K562 (cell line): ENCODE data around the gene SHB. TPM values are rescaled to one million over a fixed set of nuclear protein-coding genes. Genes with fewer than 3 reads are reported as not detected.

Source experiments
- ATAC-seq: fragments of 200-7000 bp; cut with Tn5 transposase; 3 replicates; pipeline ENCODE4 v1.9.1; 2020; ENCODE audit warnings: moderate library complexity
- BruUV-seq: library from RNA; stranded (reverse); fragments of 400-500 nt; replicated peaks from 2 replicates; lab custom pipeline; 2021; lab: Mats Ljungman, UMichigan
- CTCF ChIA-PET: fragments of 300-600 bp; formaldehyde crosslinking; extraction: SDS; loops from one replicate; lab custom pipeline; 2021; ENCODE audit warnings: low intra/inter-chr PET ratio; lab: Yijun Ruan, JAX
- POLR2A ChIA-PET: fragments of 300-600, 350-650 bp; sonication (Branson Sonifier 250); formaldehyde crosslinking; extraction: SDS; loops from one replicate; lab custom pipeline; 2021; ENCODE audit warnings: antibody characterized with exemption, inconsistent platforms; lab: Yijun Ruan, JAX
- DNase-seq, 4 experiments: peaks; one replicate each; pipeline versions ENCODE4 v3.0.0 to v3.0.0-alpha.2; 2011 to 2018; ENCODE audit warnings: low spot score in 3 of 4, mixed read lengths in 3 of 4; ENCODE audit errors: extremely low read depth in 1 of 4
- FAIRE-seq: peaks from 2 replicates; lab custom pipeline; 2011; peaks lifted over from hg19 to GRCh38; lab: Jason Lieb, UNC
- H2AFZ ChIP-seq: 2 replicates; pipeline ENCODE4 v1.6.0; 2011; ENCODE audit warnings: low read depth, low read length, control low read depth, inconsistent platforms
- H3K27ac ChIP-seq: fragments of 200-600 bp; 3 replicates; pipeline ENCODE4 v1.8.0; 2011; ENCODE audit warnings: low read depth, mild to moderate bottlenecking, control low read depth, inconsistent platforms, low read length, moderate library complexity, mixed read lengths; ENCODE audit errors: extremely low read depth
- H3K27me3 ChIP-seq, 2 experiments: fragments of 300-600 bp in 1 of 2; 2 replicates in 1 of 2; 3 replicates in 1 of 2; pipeline versions ENCODE4 v1.6.0 to v1.8.0; 2011; ENCODE audit warnings: inconsistent platforms in 2 of 2, low read length in 2 of 2, mild to moderate bottlenecking in 1 of 2, mixed read lengths in 1 of 2, moderate library complexity in 1 of 2; ENCODE audit not compliant: control insufficient read depth in 2 of 2, insufficient read depth in 2 of 2
- H3K36me3 ChIP-seq: fragments of 300-600 bp; 3 replicates; pipeline ENCODE4 v1.8.0; 2011; ENCODE audit warnings: mild to moderate bottlenecking, low read length, inconsistent platforms; ENCODE audit not compliant: control insufficient read depth, insufficient read depth
- H3K4me1 ChIP-seq, 2 experiments: fragments of 200-600 bp in 1 of 2; replicated peaks in 1 of 2; 2 replicates in 1 of 2; 3 replicates in 1 of 2; pipeline versions ENCODE4 v1.5.1 to v1.8.0; 2011; ENCODE audit warnings: inconsistent platforms in 2 of 2, low read length in 2 of 2, mild to moderate bottlenecking in 1 of 2, mixed read lengths in 1 of 2, moderate library complexity in 1 of 2; ENCODE audit not compliant: control insufficient read depth in 2 of 2, insufficient read depth in 2 of 2
- H3K4me2 ChIP-seq: 2 replicates; pipeline ENCODE4 v1.6.1; 2011; ENCODE audit warnings: low read length, control low read depth, inconsistent platforms, mixed read lengths; ENCODE audit not compliant: insufficient read depth
- H3K4me3 ChIP-seq: fragments of 200-600 bp; sonication (generic), shearing (Covaris generic); 2 replicates; pipeline ENCODE4 v1.5.1; 2016; ENCODE audit warnings: control low read depth, inconsistent platforms
- H3K79me2 ChIP-seq: fragments of 200-600 bp; 3 replicates; pipeline ENCODE4 v1.8.0; 2011; ENCODE audit warnings: low read length, inconsistent platforms; ENCODE audit not compliant: control insufficient read depth, insufficient read depth
- H3K9ac ChIP-seq, 2 experiments: 2 replicates each; pipeline versions ENCODE4 v1.6.0 to v1.6.1; 2011; ENCODE audit warnings: low read depth in 2 of 2, low read length in 2 of 2, control low read depth in 1 of 2, inconsistent platforms in 1 of 2, mild to moderate bottlenecking in 1 of 2, mixed read lengths in 1 of 2; ENCODE audit not compliant: insufficient read depth in 1 of 2
- H3K9me1 ChIP-seq: one replicate; pipeline ENCODE4 v1.6.0; 2011; ENCODE audit warnings: inconsistent platforms, mild to moderate bottlenecking, low read length, moderate library complexity; ENCODE audit not compliant: control insufficient read depth, insufficient read depth
- H3K9me3 ChIP-seq: replicated peaks from 2 replicates; pipeline ENCODE4 v1.5.1; 2011; ENCODE audit warnings: low read depth, low read length, inconsistent platforms; ENCODE audit not compliant: control insufficient read depth, insufficient read depth
- H4K20me1 ChIP-seq: replicated peaks from 2 replicates; pipeline ENCODE4 v1.6.1; 2011; ENCODE audit warnings: low read length, inconsistent platforms, mixed read lengths; ENCODE audit not compliant: control insufficient read depth, insufficient read depth
- ADNP ChIP-seq: fragments of 200-800 bp; sonication (Bioruptor generic); IDR thresholded peaks from 2 replicates; pipeline ENCODE4 v1.6.1; 2016; ENCODE audit warnings: missing genetic modification characterization, missing compliant biosample characterization
- ASH1L ChIP-seq: fragments of 450-650 bp; IDR thresholded peaks from 2 replicates; pipeline ENCODE4 v1.6.1; 2018; ENCODE audit warnings: borderline replicate concordance, mild to moderate bottlenecking, low read depth; ENCODE audit not compliant: partially characterized antibody
- CREB3 ChIP-seq: fragments of 450-650 bp; conservative IDR thresholded peaks from 2 replicates; pipeline ENCODE4 v1.6.1; 2016; ENCODE audit warnings: missing genetic modification characterization, low read depth, mild to moderate bottlenecking, missing compliant biosample characterization, moderate library complexity
- MIER1 ChIP-seq: fragments of 450-650 bp; IDR thresholded peaks from 2 replicates; pipeline ENCODE4 v1.6.1; 2016; ENCODE audit warnings: antibody characterized with exemption, mild to moderate bottlenecking, low read depth
- MXI1 ChIP-seq: IDR thresholded peaks from 2 replicates; pipeline ENCODE4 v1.6.1; 2011; ENCODE audit warnings: low read depth, mild to moderate bottlenecking, improper control_type of control experiment, low read length
- MYNN ChIP-seq, 2 experiments: sonication (generic); formaldehyde crosslinking in 1 of 2; IDR thresholded peaks; 2 replicates each; pipeline versions ENCODE4 v1.5.0 to v1.6.1; 2016 to 2020; ENCODE audit warnings: antibody characterized with exemption in 1 of 2, missing genetic modification reagents in 1 of 2
- NUFIP1 ChIP-seq: fragments of 450-650 bp; IDR thresholded peaks from 2 replicates; pipeline ENCODE4 v1.6.1; 2018; ENCODE audit not compliant: partially characterized antibody
- PCBP2 ChIP-seq: fragments of 200-400 bp; formaldehyde crosslinking; IDR thresholded peaks from 2 replicates; pipeline ENCODE4 v1.6.1; 2018; ENCODE audit warnings: low read length, low read depth, mild to moderate bottlenecking, moderate library complexity; ENCODE audit not compliant: poor library complexity, severe bottlenecking
- PML ChIP-seq: IDR thresholded peaks from 2 replicates; pipeline ENCODE4 v1.6.1; 2012; ENCODE audit warnings: low read length, inconsistent platforms
- RNF219 ChIP-seq: fragments of 250-450 bp; sonication (Bioruptor Pico); IDR thresholded peaks from 2 replicates; pipeline ENCODE4 v1.5.0; 2022; ENCODE audit warnings: mild to moderate bottlenecking
- ZC3H11A ChIP-seq: IDR thresholded peaks from 2 replicates; pipeline ENCODE4 v1.6.1; 2012; ENCODE audit warnings: low read depth, low read length, improper control_type of control experiment
- ZNF507 ChIP-seq: conservative IDR thresholded peaks from 2 replicates; pipeline ENCODE4 v1.6.1; 2017; ENCODE audit warnings: missing genetic modification characterization, missing compliant biosample characterization
- ZNF707 ChIP-seq: fragments of 250-450 bp; sonication (Bioruptor Pico); conservative IDR thresholded peaks from 2 replicates; pipeline ENCODE4 v1.8.0; 2022; ENCODE audit warnings: inconsistent platforms, mild to moderate bottlenecking, moderate library complexity
- ZNF76 ChIP-seq: fragments of 250-450 bp; sonication (Bioruptor Pico); IDR thresholded peaks from 2 replicates; pipeline ENCODE4 v1.4.0; 2020; ENCODE audit warnings: mild to moderate bottlenecking, moderate library complexity, borderline replicate concordance
- ZNF764 ChIP-seq: fragments of 250-450 bp; sonication (Bioruptor Pico); IDR thresholded peaks from 2 replicates; pipeline ENCODE4 v1.4.0; 2020; ENCODE audit warnings: low read depth, mild to moderate bottlenecking, moderate library complexity
- WGBS: fragments of 100-300 bp; shearing (Covaris generic); methylation state at CpG from one replicate; pipeline ENCODE4 v1.1.6; 2016; ENCODE audit warnings: low coverage, mixed read lengths; ENCODE audit not compliant: insufficient coverage; ENCODE audit errors: missing lambda C conversion rate; 5-methylcytosine and 5-hydroxymethylcytosine counted together
- in situ Hi-C: fragments of 300-500 bp; cut with MboI; formaldehyde crosslinking; loops from 4 replicates; pipeline ENCODE4 v1.15.0; 2018; ENCODE audit warnings: inconsistent platforms, mixed read lengths
- intact Hi-C: fragments of 100-400 bp; cut with micrococcal nuclease; formaldehyde crosslinking; loops from 2 replicates; pipeline ENCODE4 v1.14.2; 2022
- polyA plus RNA-seq, 8 experiments: library from polyadenylated mRNA; depleted of rRNA in 4 of 8; stranded (reverse) in 5 of 8; unstranded in 3 of 8; fragments of >200 nt; fragmentation: Nextera tagmentation in 2 of 8; fragmentation: Illumina TruSeq in 1 of 8; extraction: Ambion mirVana in 2 of 8; extraction: Trizol in 1 of 8; gene quantifications; 2 replicates each; pipeline versions ENCODE4 v1.2.1 to v1.2.3, GENCODE V29; 2011 to 2014; ENCODE audit warnings: inconsistent platforms in 1 of 8, missing spikeins in 1 of 8
- total RNA-seq, 7 experiments: library from RNA; depleted of rRNA in 6 of 7; stranded (reverse); fragments of >200 nt in 6 of 7; fragmentation: Illumina TruSeq in 2 of 7; extraction: Trizol in 2 of 7; gene quantifications; 2 replicates each; pipeline versions ENCODE4 v1.2.1 to v1.2.3, GENCODE V29; 2011 to 2021; ENCODE audit warnings: low replicate concordance in 1 of 7
- TF ChIP-seq, protein P1 (sequence below): sonication (generic); formaldehyde crosslinking; IDR thresholded peaks from 2 replicates; pipeline ENCODE4 v1.8.1; 2022; ENCODE audit warnings: missing genetic modification reagents

The SHB gene
- total and polyA plus RNA-seq, 9 of the 15 experiments (the other 6 are each of a cell fraction or from before 2014, with no cell fraction given) = 0.78 to 16.0 (median 5.3) TPM

DNA sequence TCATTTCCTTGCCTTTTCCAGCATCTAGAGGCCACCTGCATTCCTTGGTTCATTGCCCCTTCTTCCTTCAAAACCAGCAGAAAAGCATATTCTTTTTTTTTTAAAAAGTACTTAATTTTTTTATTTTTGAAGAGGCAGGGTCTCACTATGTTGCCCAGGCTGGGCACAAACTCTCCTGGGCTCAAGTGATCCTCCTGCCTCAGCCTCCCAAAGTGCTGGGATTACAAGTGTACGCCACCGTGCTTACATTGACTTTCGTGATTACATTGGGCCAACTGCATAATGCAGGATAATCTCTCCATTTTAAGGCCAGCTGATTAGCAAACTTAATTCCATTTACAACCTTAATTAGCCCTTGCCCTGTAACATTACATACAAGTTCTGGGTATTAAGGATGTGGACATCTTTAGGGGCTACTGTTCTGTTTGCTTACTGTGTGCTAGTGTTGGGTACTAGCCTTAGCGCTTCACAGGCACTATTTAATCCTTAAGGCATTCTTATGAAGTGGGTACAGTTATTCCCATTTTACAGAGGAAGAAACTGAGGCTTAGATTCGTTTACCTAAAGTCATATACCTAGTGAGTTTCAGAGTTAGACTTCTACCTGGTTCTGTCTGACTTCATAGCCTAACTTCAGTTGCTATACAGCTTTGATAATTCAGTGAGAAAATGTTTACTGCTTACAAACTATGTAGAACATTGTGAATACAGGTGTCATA is 198.8 kb downstream of the SHB start:
- Histone ChIP-seq H3K27ac (no peak overlapping the region), H3K4me3 (no peak overlapping the region), H3K4me1 (peaks cover 0 to 7% of the 10 kb centered on the region in 2 experiments; a peak in 3 of 5 replicates), H3K79me2 (no peaks in the 10 kb centered on the region), H3K9ac (no peak overlapping the region), H4K20me1 (no peaks in the 10 kb centered on the region), H3K4me2 (no peak overlapping the region), H3K9me1 (no peaks in the 10 kb centered on the region), H3K27me3 (no peaks in the 10 kb centered on the region), H2AFZ (no peak overlapping the region), H3K9me3 (no peaks in the 10 kb centered on the region), H3K36me3 (peaks cover 10% of the 10 kb centered on the region; the same call in 1 of the 3 replicates)
- BruUV-seq = no TSS peak
- FAIRE-seq = no peak
- CTCF ChIA-PET = no interaction called here
- POLR2A ChIA-PET = interaction anchor here (1.6 to 2.4 kb wide), 2 partner anchors 12 to 15 kb away, joined by 6 to 10 read pairs; no protein-coding TSS in a partner anchor
- WGBS = 80% methylated on average over 5 of the region's 5 CpGs
- DNase-seq = no peak
- intact Hi-C loops (no loop called here), in situ Hi-C loops (no loop called here)
- no peak for ATAC-seq
- TF ChIP-seq MIER1 (no peak), ZNF764 (CRISPR knock-in tag) (no peak), ADNP (peak; percentile 86), MXI1 (no peak), CREB3 (tag) (no peak), ZNF707 (CRISPR knock-in tag) (no peak), PCBP2 (no peak), MYNN (IDR thresholded peaks at IDR 0.05) (no peak), MYNN (CRISPR knock-in tag; IDR thresholded peaks at IDR 0.05) (no peak), NUFIP1 (no peak), ZNF76 (CRISPR knock-in tag) (no peak), ZNF507 (no peak), PML (no peak), ASH1L (no peak), ZC3H11A (no peak), RNF219 (no peak)
- TF ChIP-seq, protein P1, sequence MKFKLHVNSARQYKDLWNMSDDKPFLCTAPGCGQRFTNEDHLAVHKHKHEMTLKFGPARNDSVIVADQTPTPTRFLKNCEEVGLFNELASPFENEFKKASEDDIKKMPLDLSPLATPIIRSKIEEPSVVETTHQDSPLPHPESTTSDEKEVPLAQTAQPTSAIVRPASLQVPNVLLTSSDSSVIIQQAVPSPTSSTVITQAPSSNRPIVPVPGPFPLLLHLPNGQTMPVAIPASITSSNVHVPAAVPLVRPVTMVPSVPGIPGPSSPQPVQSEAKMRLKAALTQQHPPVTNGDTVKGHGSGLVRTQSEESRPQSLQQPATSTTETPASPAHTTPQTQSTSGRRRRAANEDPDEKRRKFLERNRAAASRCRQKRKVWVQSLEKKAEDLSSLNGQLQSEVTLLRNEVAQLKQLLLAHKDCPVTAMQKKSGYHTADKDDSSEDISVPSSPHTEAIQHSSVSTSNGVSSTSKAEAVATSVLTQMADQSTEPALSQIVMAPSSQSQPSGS (CRISPR knock-in tag) = no peak
